Stimulated activated memory B cell treated with anti-CD40 and anti-IgM and Interleukin-4, amounts not matched to agents 10 μg/mL and 1 μg/mL and 100 μg/mL, for 72 hours (primary cell): ENCODE results near the gene CSNK1D.
A peak's percentile ranks its signal among the peaks of the same experiment; 100 is the strongest.
"Not testable (repeated sequence)": the region's sequence is repeated elsewhere in the genome, so short reads cannot be mapped to it uniquely, and the experiment has no call there.

Source experiments
- ATAC-seq: fragments of 150-1000 bp; cut with Tn5 transposase; 2 replicates; pipeline ENCODE4 v1.10.0; 2021
- H3K27ac Mint-ChIP-seq: one replicate; pipeline ENCODE4 v1.8.0; 2022; ENCODE audit warnings: mild to moderate bottlenecking, mixed read lengths
- H3K27me3 Mint-ChIP-seq: one replicate; pipeline ENCODE4 v1.8.0; 2022; ENCODE audit warnings: mixed read lengths
- H3K36me3 Mint-ChIP-seq: one replicate; pipeline ENCODE4 v1.8.0; 2022; ENCODE audit warnings: mixed read lengths
- H3K4me1 Mint-ChIP-seq: one replicate; pipeline ENCODE4 v1.8.0; 2022; ENCODE audit warnings: mixed read lengths
- H3K4me3 Mint-ChIP-seq: one replicate; pipeline ENCODE4 v1.8.0; 2022; ENCODE audit warnings: mild to moderate bottlenecking, moderate library complexity, mixed read lengths
- H3K9me3 Mint-ChIP-seq: one replicate; pipeline ENCODE4 v1.8.0; 2022; ENCODE audit warnings: mixed read lengths

CSNK1D gene

GRCh38 chr17:82219083-82219482 is 54.4 kb downstream of the CSNK1D start:
- ATAC-seq: no peak

GRCh38 chr17:82218349-82219075 is 55.0 kb downstream of the CSNK1D start:
- Mint-ChIP-seq H3K4me1 (peaks cover 36% of the 10 kb centered on the region), H3K36me3 (no peaks in the 10 kb centered on the region), H3K9me3 (no peaks in the 10 kb centered on the region), H3K27ac (peak overlapping the region; percentile 99), H3K4me3 (no peak overlapping the region), H3K27me3 (no peaks in the 10 kb centered on the region)
- ATAC-seq: no peak

More at GRCh38 chr17:82219083-82219482, 54.4 kb downstream of the CSNK1D start:
- Mint-ChIP-seq H3K36me3 (no peaks in the 10 kb centered on the region), H3K4me3 (no peak overlapping the region), H3K27ac (peak overlapping the region; percentile 38), H3K27me3 (no peaks in the 10 kb centered on the region), H3K4me1 (peaks cover 30% of the 10 kb centered on the region), H3K9me3 (no peaks in the 10 kb centered on the region)

GRCh38 chr17:82217530-82218204 is 55.8 kb downstream of the CSNK1D start:
- ATAC-seq: no peak
- H3K27ac Mint-ChIP-seq: peak overlapping the region; percentile 99
- H3K4me3 Mint-ChIP-seq: no peak overlapping the region
- no peaks in the 10 kb centered on the region for H3K36me3 Mint-ChIP-seq
- peaks cover 39% of the 10 kb centered on the region for H3K4me1 Mint-ChIP-seq
- no peaks in the 10 kb centered on the region for H3K9me3 Mint-ChIP-seq
- no peaks in the 10 kb centered on the region for H3K27me3 Mint-ChIP-seq

GRCh38 chr17:82217120-82217529 is 56.4 kb downstream of the CSNK1D start:
- ATAC-seq: no peak
- H3K4me3 Mint-ChIP-seq: no peak overlapping the region
- no peaks in the 10 kb centered on the region for H3K27me3 Mint-ChIP-seq
- no peaks in the 10 kb centered on the region for H3K9me3 Mint-ChIP-seq
- peaks cover 39% of the 10 kb centered on the region for H3K4me1 Mint-ChIP-seq
- no peaks in the 10 kb centered on the region for H3K36me3 Mint-ChIP-seq
- H3K27ac Mint-ChIP-seq: peak overlapping the region; percentile 99

DNA sequence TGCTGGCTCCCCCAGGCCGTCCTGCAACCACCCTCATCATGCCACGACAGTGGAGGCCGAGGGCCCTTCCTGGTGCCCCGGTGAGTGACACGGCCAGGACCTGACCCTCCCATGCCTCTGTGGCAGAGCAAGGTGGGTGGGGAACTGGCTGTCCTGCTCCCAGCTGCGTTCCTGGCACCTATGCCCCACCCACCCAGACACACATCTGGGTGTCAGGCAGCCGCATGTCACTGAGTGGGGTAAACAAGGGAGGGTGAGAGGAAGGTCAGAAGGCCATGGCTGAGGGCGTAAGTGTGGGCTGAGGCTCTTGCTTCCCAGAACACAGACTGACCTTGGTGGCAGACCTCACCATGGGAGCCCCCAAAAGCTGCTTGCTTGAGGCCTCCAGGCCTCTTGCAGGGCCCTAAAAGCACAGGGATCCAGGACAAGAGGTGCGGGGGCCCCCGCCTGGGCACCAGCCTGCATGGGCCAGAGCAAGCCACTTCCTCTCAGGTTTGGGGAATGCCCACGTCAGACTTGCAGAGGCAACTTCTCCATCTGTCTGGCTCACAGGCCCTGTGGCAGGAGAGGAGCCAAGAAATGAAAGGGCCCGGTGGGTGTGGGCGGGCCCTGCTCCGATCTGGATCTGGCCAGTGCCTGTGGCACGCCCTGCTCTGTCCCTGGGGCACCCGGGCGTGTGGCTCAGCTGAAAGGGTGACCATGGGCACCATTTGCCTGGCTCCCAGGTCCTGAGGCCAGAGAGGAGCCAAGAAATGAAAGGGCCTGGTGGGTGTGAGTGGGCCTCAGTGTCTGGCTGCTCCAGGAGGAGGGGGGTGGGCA is 57.0 kb downstream of the CSNK1D start:
- Mint-ChIP-seq H3K27ac (peak overlapping the region; percentile 99), H3K36me3 (no peaks in the 10 kb centered on the region), H3K4me3 (peak overlapping the region; percentile 55), H3K4me1 (peaks cover 39% of the 10 kb centered on the region), H3K27me3 (no peaks in the 10 kb centered on the region), H3K9me3 (no peaks in the 10 kb centered on the region)
- ATAC-seq: peak; percentile 87

DNA sequence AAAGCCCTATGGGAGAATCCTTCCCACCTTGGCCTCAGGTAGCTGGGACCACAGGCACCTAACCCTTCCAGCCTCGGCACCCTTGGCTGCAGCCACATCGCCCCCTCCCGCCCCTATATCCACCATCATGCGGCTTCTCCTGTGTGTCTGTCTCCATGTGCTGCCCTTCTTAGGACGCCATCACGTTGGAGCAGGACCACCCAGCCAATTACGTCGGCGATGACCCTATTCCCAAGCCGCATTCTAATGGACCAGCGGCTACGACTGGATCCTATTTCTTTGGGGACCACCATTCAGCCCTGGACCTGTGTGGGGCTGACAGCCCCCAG is 57.6 kb downstream of the CSNK1D start:
- H3K4me1 Mint-ChIP-seq: peaks cover 39% of the 10 kb centered on the region
- H3K4me3 Mint-ChIP-seq: peak overlapping the region; percentile 55
- peak overlapping the region; percentile 99 for H3K27ac Mint-ChIP-seq
- no peaks in the 10 kb centered on the region for H3K9me3 Mint-ChIP-seq
- ATAC-seq: no peak
- H3K27me3 Mint-ChIP-seq: no peaks in the 10 kb centered on the region
- H3K36me3 Mint-ChIP-seq: no peaks in the 10 kb centered on the region

- no peak for ATAC-seq
- H3K36me3 Mint-ChIP-seq: no peaks in the 10 kb centered on the region
- H3K27ac Mint-ChIP-seq: peak overlapping the region; percentile 99
- H3K27me3 Mint-ChIP-seq: no peaks in the 10 kb centered on the region
- peaks cover 39% of the 10 kb centered on the region for H3K4me1 Mint-ChIP-seq
- H3K4me3 Mint-ChIP-seq: peak overlapping the region; percentile 14
- H3K9me3 Mint-ChIP-seq: no peaks in the 10 kb centered on the region
Measured at GRCh38 chr17:82215095-82215971, 58.2 kb downstream of the CSNK1D start.

GRCh38 chr17:82214012-82214628 is 59.4 kb downstream of the CSNK1D start:
- Mint-ChIP-seq H3K4me3 (peak overlapping the region; percentile 72), H3K27me3 (no peaks in the 10 kb centered on the region), H3K27ac (peak overlapping the region; percentile 75), H3K4me1 (peaks cover 43% of the 10 kb centered on the region), H3K9me3 (no peaks in the 10 kb centered on the region), H3K36me3 (no peaks in the 10 kb centered on the region)
- ATAC-seq: no peak

- Mint-ChIP-seq H3K4me1 (peaks cover 43% of the 10 kb centered on the region), H3K36me3 (no peaks in the 10 kb centered on the region), H3K27me3 (no peaks in the 10 kb centered on the region), H3K27ac (peak overlapping the region; percentile 75), H3K9me3 (no peaks in the 10 kb centered on the region), H3K4me3 (peak overlapping the region; percentile 75)
- ATAC-seq: peak; percentile 10
Measured at GRCh38 chr17:82213251-82214011, 60.1 kb downstream of the CSNK1D start.

- peak within 1 kb of the TSS; percentile 75 for H3K27ac Mint-ChIP-seq
- no peaks in the 10 kb centered on the region for H3K9me3 Mint-ChIP-seq
- H3K4me3 Mint-ChIP-seq: peak within 1 kb of the TSS; percentile 75
- H3K36me3 Mint-ChIP-seq: peaks cover 3% of the 10 kb centered on the region
- H3K27me3 Mint-ChIP-seq: no peaks in the 10 kb centered on the region
- peaks cover 43% of the 10 kb centered on the region for H3K4me1 Mint-ChIP-seq
- ATAC-seq: peak; percentile 78
Measured at GRCh38 chr17:82212331-82213250, 60.9 kb downstream of the CSNK1D start, which contains the start of gene CCDC57. TSS of gene CCDC57 (minus strand) at chr17:82212842. CDS start at chr17:82201944, 10,898 bp downstream.

DNA sequence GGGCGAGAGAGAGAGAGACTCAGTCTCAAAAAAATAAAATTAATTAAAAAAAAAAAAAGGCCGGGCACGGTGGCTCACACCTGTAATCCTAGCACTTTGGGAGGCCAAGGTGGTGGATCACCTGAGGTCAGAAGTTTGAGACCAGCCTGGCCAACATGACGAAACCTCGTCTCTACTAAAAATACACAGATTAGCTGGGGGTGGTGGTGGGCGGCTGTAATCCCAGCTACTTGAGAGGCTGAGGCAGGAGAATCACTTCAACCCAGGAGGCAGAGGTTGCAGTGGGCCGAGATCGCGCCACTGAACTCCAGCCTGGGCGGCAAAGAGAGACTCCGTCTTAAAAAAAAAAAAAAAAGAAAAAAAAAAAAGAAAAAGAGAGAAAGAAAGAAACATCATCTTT is 62.8 kb downstream of the CSNK1D start:
- H3K4me3 Mint-ChIP-seq, H3K27ac Mint-ChIP-seq, H3K9me3 Mint-ChIP-seq, H3K36me3 Mint-ChIP-seq, ATAC-seq, H3K27me3 Mint-ChIP-seq: not testable (repeated sequence)
- H3K4me1 Mint-ChIP-seq: peaks cover 37% of the 10 kb centered on the region

DNA sequence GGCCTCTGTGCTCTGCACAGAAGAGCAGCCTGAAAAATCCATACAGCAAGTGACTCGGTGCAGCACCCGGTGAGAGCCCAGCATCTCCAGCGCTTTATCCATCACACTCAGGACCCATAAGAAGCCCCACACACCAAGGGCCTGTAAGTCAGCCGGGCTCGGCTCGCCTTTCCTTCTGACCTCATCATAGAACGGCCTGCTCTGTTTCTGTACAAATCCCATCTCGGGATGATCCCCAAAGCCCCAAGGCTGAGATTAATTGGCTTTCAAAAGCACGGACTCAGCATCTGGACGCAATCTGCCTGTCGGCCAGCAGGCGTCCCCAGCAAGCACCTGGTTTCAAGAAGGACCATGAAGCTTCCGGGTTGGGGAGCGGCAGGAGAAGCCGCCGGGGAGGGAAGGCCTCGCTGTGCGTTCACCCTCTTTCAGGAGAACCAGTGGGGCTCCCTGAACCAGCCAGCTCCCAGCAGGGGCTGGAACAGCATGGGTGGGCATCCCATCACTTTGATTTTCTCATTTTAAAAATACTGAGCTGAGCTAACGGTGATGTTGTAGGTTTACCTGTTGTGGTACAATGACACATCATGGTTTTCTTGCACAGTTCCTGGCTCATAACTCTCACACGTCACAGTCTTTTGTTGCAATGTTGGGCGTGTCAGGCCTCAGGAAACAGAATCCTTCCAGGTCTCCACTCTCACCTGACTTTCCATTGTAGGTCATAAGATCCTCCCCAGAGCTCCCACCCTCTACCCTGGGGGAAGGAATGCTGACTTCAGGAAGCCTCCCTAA is 67.6 kb downstream of the CSNK1D start:
- peaks cover 14% of the 10 kb centered on the region for H3K36me3 Mint-ChIP-seq
- no peaks in the 10 kb centered on the region for H3K27me3 Mint-ChIP-seq
- peaks cover 19% of the 10 kb centered on the region for H3K4me1 Mint-ChIP-seq
- H3K27ac Mint-ChIP-seq: peak overlapping the region; percentile 86
- H3K4me3 Mint-ChIP-seq: peak overlapping the region; percentile 21
- ATAC-seq: peak; percentile 93
- H3K9me3 Mint-ChIP-seq: no peaks in the 10 kb centered on the region
